Activated CD8-positive, alpha-beta memory T cell treated with anti-CD3 and anti-CD28 coated beads for 4 hours (primary cell): ENCODE measurements around the gene PAIP2.

Source experiments
- DNase-seq, 2 donors: peaks; one replicate each; pipeline ENCODE4 v3.0.0-alpha.2; 2020; ENCODE audit warnings: low read depth in 2 of 2

The PAIP2 gene

GRCh38 chr5:139410121-139410992 lies 68.7 kb downstream of the PAIP2 start:
- DNase-seq = no peak

- DNase-seq = no peak
Observed at GRCh38 chr5:139410993-139411828, 69.6 kb downstream of the PAIP2 start.

- no peak for DNase-seq
Observed at GRCh38 chr5:139413153-139413552, 71.5 kb downstream of the PAIP2 start.

- no peak for DNase-seq
Observed at GRCh38 chr5:139413963-139414362, 72.3 kb downstream of the PAIP2 start.

- DNase-seq = no peak
Observed at GRCh38 chr5:139414581-139415130, 73.0 kb downstream of the PAIP2 start.

GRCh38 chr5:139415221-139415861 lies 73.7 kb downstream of the PAIP2 start:
- no peak for DNase-seq

- no peak for DNase-seq
Observed at GRCh38 chr5:139415869-139416268, 74.2 kb downstream of the PAIP2 start.

- no peak for DNase-seq
Observed at GRCh38 chr5:139416651-139417050, 75.0 kb downstream of the PAIP2 start.

GRCh38 chr5:139417214-139417613 lies 75.6 kb downstream of the PAIP2 start:
- no peak for DNase-seq

- no peak for DNase-seq
Observed at GRCh38 chr5:139418793-139419192, 77.1 kb downstream of the PAIP2 start.
